Naive thymus-derived CD8-positive, alpha-beta T cell (primary cell): ENCODE results near the gene MCM5. TPM values are rescaled to one million over a fixed set of nuclear protein-coding genes. Genes with fewer than 3 reads are reported as not detected.
"Not testable (repeated sequence)": the region's sequence is repeated elsewhere in the genome, so short reads cannot be mapped to it uniquely, and the experiment has no call there.

Experiments used
- ATAC-seq, 2 donors: fragments of 150-1000 bp; cut with Tn5 transposase in 1 of 2; sonication (Bioruptor Pico), chemical (Tn5 transposase) in 1 of 2; 1 replicate in 1 of 2; 2 replicates in 1 of 2; pipeline ENCODE4 v1.10.0; 2021; ENCODE audit warnings: mild to moderate bottlenecking in 2 of 2, moderate library complexity in 2 of 2
- POLR2A ChIA-PET: fragments of 350-600 bp; sonication (Branson Sonifier 250); formaldehyde crosslinking; loops from one replicate; lab custom pipeline; 2021; ENCODE audit warnings: antibody characterized with exemption; lab: Charles Lee
- DNase-seq, 10 donors: peaks; one replicate each; pipeline versions ENCODE4 v3.0.0 to v3.0.0-alpha.2; 2020 to 2022
- H3K27ac Mint-ChIP-seq, 10 donors: one replicate each; pipeline ENCODE4 v1.8.0; 2020 to 2022; ENCODE audit warnings: mild to moderate bottlenecking in 10 of 10, mixed read lengths in 10 of 10, moderate library complexity in 4 of 10, inconsistent platforms in 1 of 10
- H3K27me3 Mint-ChIP-seq, 5 donors: one replicate each; pipeline ENCODE4 v1.8.0; 2021 to 2022; ENCODE audit warnings: mixed read lengths in 5 of 5
- H3K36me3 Mint-ChIP-seq, 3 donors: one replicate each; pipeline ENCODE4 v1.8.0; 2020 to 2022; ENCODE audit warnings: mixed read lengths in 3 of 3, mild to moderate bottlenecking in 2 of 3, inconsistent platforms in 1 of 3
- H3K4me1 Mint-ChIP-seq, 4 donors: one replicate each; pipeline ENCODE4 v1.8.0; 2021 to 2022; ENCODE audit warnings: mixed read lengths in 4 of 4
- H3K4me3 Mint-ChIP-seq, 10 donors: one replicate each; pipeline ENCODE4 v1.8.0; 2020 to 2022; ENCODE audit warnings: mild to moderate bottlenecking in 10 of 10, mixed read lengths in 10 of 10, moderate library complexity in 6 of 10, inconsistent platforms in 1 of 10
- H3K9me3 Mint-ChIP-seq, 9 donors: one replicate each; pipeline ENCODE4 v1.8.0; 2020 to 2022; ENCODE audit warnings: mixed read lengths in 9 of 9, mild to moderate bottlenecking in 3 of 9, inconsistent platforms in 1 of 9, moderate library complexity in 1 of 9
- polyA plus RNA-seq, 3 donors: library from polyadenylated mRNA; unstranded; fragments of 300-500 nt; fragmentation: Illumina TruSeq; gene quantifications; one replicate each; pipeline ENCODE4 v1.2.3, GENCODE V29; 2021
- total RNA-seq, 8 experiments: library from RNA in 2 of 8; stranded (reverse) in 2 of 8; gene quantifications; one replicate each; pipeline ENCODE4 v1.2.3 and lab custom pipeline; 2021 to 2026

MCM5 gene
- total and polyA plus RNA-seq, 5 experiments from 2014 or later, result 22.3 to 68.1 (median 25.6) TPM

DNA sequence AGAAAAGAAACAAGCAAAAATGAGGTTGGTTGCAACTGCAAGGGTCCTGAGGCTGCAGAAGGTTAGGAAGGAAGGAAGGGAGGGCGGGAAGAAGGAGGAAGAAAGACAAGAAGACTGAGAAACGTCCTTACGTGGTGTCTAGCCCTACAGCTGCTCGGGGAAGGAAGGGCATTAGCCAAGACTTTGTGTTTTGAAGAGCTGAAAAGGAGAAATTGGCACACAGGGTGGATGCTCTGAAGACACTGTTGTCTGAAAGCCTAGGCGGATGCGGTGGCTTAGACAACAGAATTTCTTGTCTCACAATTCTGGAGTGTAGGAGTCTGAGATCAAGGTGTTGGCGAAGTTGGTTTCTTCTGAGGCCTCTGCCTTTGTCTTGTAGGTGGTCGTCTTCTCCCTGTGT is 60.7 kb downstream of the MCM5 start:
- POLR2A ChIA-PET, result no interaction called here
- ATAC-seq (no peak), DNase-seq (no peak)
- Mint-ChIP-seq H3K9me3 (peaks cover 0 to 13% (median 0%) of the 10 kb centered on the region in 9 donors), H3K4me1 (peaks cover 0 to 1% (median 0%) of the 10 kb centered on the region in 4 donors), H3K4me3 (no peak overlapping the region), H3K27ac (peak overlapping the region in 2 of 10 donors; percentile 41 to 67), H3K27me3 (no peaks in the 10 kb centered on the region), H3K36me3 (peaks cover 2 to 6% (median 4%) of the 10 kb centered on the region in 3 donors)

DNA sequence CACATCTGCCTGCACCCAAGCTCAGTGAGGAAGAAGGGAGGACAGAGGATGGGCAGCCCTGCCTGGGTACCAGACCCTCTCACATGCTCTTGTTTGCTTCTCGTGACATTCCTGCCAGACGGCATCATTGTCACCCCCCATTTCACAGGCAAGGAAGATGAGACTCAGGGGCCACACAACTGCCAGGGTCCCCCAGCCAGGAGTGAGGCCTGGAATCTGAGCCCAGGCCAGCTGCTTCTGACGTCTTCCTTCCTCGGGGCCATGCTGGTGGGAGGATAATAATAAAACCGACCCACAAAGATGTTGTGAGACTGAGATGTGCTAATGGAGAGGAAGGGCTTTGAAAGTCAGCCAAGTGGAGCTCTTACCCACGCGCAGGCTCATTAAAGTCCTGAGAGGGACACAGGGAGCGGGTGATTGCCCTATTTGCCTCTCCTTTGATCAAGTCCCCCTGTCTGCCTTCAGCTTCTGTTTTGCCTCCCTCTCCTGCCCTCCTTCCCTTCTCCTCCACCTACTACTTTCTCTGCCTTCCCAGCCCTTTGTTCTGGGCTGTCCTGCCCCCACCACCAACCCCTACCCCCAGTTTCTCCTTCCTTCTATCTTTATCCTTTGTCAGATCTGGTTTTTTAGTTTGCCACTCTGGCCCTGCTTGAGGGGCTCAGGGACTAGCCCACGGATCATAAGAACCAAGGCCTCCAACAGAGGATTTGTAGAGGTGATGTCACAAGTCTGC is 62.7 kb downstream of the MCM5 start:
- Mint-ChIP-seq H3K36me3 (peaks cover 2 to 6% (median 4%) of the 10 kb centered on the region in 3 donors), H3K4me3 (no peak overlapping the region), H3K9me3 (peaks cover 0 to 13% (median 0%) of the 10 kb centered on the region in 9 donors), H3K27ac (no peak overlapping the region), H3K4me1 (peaks cover 0 to 1% (median 0%) of the 10 kb centered on the region in 4 donors), H3K27me3 (no peaks in the 10 kb centered on the region)
- POLR2A ChIA-PET, result no interaction called here
- ATAC-seq (no peak), DNase-seq (no peak)

DNA sequence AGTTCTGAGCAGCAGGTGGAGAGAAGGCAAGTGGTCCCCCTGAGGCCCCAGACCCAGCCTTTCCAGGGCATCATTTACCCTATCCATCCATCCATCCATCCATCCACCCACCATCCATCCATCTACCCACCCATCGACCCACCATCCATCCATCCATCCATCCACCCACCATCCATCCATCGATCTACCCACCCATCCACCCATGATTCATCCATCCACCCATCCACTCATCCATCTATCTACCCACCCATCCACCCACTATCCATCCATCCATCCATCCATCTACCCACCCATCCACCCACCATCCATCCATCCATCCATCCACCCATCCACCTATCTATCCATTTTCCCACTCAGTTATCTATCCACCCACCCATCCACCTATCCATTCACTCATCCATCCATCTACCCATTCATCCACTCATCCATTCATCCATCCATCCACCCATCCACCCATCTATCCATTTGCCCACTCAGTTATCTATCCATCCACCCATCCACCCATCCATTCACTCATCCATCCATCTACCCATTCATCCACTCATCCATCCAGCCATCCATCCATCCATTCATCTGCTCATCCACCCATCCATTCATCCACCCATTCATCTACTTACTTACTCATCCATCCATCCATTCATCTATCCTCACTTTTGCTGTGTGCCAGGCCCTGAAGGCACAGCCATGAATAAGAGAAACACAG is 63.4 kb downstream of the MCM5 start:
- Mint-ChIP-seq H3K9me3 (peaks cover 0 to 13% (median 0%) of the 10 kb centered on the region in 9 donors), H3K27me3 (no peaks in the 10 kb centered on the region), H3K4me3 (no peak overlapping the region), H3K27ac (no peak overlapping the region), H3K4me1 (peaks cover 0 to 1% (median 0%) of the 10 kb centered on the region in 4 donors), H3K36me3 (peaks cover 2 to 6% (median 4%) of the 10 kb centered on the region in 3 donors)
- POLR2A ChIA-PET, result no interaction called here
- ATAC-seq, result no peak
- no peak for DNase-seq

DNA sequence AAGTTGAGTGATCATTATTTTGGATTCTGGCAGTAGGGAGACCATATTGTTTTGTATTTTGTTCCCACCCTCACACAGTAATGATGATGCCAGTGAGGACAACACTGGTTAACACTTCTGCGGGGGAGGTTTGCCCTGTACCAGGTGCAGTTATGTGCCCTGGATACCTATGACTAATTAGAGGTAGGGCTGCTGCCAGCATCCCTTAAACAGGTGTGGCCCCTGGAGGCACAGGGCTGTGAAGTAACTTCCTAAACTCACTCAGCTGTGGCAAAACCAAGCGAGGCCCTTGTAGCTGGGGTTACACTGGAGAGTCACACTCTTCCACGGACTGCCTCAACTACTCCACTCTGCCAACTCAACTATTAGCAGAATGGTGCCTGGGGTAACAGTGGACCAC is 64.5 kb downstream of the MCM5 start:
- Mint-ChIP-seq H3K36me3 (peaks cover 2 to 6% (median 5%) of the 10 kb centered on the region in 3 donors), H3K27ac (no peak overlapping the region), H3K27me3 (peaks cover 0 to 2% (median 0%) of the 10 kb centered on the region in 5 donors), H3K9me3 (peaks cover 0 to 13% (median 0%) of the 10 kb centered on the region in 9 donors), H3K4me1 (peaks cover 0 to 1% (median 0%) of the 10 kb centered on the region in 4 donors), H3K4me3 (no peak overlapping the region)
- POLR2A ChIA-PET, result no interaction called here
- no peak for DNase-seq
- ATAC-seq, result no peak

DNA sequence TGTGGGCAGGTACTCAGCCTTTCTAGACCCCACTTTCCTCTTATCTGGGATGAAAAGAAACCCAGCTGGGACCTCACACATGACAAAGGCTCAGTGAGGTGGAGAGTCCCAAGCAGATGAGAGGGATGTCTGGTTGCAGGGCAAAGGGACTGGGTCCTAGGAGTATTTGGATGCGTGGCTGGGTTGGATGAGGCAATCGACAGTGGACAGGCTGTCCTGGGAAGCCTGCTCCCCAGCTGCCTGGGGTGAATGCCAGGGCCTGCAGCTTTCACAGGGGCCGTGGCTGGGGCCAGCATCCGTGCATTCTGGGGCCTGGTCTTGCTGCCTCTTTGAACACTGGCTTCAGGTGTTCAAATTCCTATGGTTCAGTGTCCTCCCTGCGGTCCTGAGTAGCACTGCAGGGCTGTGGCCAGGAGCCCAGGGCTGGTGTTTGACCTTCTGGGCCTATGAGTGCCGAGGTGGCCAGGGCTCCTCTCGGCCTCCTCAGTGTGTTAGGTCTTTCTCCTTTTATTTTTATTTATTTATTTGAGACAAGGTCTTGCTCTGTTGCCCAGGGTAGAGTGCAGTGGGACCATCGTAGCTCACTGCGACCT is 65.3 kb downstream of the MCM5 start:
- ATAC-seq (no peak), DNase-seq (no peak)
- H3K27ac Mint-ChIP-seq, result no peak overlapping the region
- peaks cover 0 to 4% (median 0%) of the 10 kb centered on the region in 5 donors for H3K27me3 Mint-ChIP-seq
- peaks cover 0 to 1% (median 0%) of the 10 kb centered on the region in 4 donors for H3K4me1 Mint-ChIP-seq
- H3K36me3 Mint-ChIP-seq, result peaks cover 2 to 6% (median 6%) of the 10 kb centered on the region in 3 donors
- POLR2A ChIA-PET, result no interaction called here
- no peak overlapping the region for H3K4me3 Mint-ChIP-seq
- peaks cover 0 to 13% (median 0%) of the 10 kb centered on the region in 9 donors for H3K9me3 Mint-ChIP-seq

DNA sequence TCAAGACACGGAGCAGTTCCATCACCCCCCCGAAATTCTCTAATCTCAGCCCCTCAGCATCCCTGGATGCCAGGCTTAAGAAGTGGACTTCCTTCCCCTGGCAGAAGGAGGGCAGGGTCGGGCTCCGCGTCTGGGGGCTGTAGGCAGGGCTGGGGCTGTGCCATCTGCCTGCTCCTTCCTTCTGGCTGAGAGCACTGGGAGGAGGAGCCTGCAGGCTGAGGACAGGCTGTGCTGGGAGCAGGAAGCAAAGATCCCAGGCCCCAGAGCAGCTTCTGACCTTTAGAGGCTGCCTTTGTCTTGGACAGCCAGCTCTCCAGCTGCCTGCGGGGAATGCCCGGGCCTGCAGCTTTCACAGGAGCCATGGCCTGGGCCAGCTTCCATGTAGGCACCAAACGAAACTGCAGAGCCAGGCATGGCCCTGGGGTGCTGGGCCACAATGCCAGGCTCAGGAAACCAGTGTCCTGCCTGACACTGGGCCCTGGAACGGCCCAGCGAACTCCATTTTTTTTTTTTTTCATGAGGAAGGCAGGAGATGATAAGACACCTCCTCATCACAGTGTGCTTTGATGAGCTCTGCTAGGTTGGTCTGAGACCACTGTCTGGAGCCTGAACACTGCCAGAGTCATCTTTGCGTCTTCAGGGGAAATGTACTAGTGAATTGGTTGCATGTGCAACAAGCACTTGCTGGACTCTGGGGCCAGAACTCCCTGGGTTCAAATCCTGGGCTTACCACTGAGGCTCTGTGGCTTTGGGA is 67.9 kb downstream of the MCM5 start:
- Mint-ChIP-seq H3K36me3 (peaks cover 2 to 16% (median 6%) of the 10 kb centered on the region in 3 donors), H3K4me1 (peaks cover 0 to 1% (median 0%) of the 10 kb centered on the region in 4 donors), H3K27ac (no peak overlapping the region), H3K27me3 (peaks cover 0 to 4% (median 0%) of the 10 kb centered on the region in 5 donors), H3K4me3 (no peak overlapping the region), H3K9me3 (peaks cover 0 to 13% (median 2%) of the 10 kb centered on the region in 9 donors)
- no peak for ATAC-seq
- no peak for DNase-seq
- POLR2A ChIA-PET, result interaction anchor here (0.7 kb wide), 1 partner anchor 53 kb away, joined by 3 read pairs; no protein-coding TSS in a partner anchor

DNA sequence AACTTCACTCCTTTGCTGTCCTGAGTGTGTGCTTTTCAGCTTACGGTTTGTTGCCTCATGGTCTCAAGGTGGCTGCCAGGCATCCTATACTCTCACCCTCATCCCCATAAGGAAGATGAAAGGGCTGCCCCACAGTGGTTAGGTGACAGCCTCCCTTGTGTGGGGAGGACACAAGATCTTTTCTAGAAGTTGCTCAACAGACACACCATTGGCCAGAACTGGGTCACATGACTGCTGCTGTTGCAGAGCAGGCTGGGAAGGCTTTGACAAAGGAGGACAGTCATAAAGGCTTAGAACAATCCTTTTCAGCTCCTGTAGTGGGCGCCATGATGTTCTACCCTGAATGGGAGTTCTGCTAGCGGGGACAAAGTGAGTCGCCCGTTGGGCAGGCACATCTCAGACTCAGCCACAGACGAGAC is 71.0 kb downstream of the MCM5 start:
- POLR2A ChIA-PET, result no interaction called here
- no peak for DNase-seq

DNA sequence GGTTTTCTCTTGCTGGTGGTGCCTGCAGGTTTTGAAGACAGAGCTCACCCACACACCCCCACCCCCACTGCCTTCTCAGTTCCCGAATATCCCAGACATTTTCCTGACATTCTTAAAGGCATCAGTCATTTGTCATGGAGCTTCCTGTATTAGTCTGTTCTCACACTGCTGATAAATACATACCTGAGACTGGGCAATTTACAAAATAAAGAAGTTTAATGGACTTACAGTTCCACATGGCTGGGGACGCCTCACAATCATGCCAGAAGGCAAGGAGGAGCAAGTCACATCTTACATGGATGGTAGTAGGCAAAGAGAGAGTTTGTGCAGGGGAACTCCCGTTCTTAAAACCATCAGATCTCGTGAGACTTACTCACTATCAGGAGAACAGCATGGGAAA is 71.6 kb downstream of the MCM5 start:
- H3K9me3 Mint-ChIP-seq, POLR2A ChIA-PET, H3K27ac Mint-ChIP-seq, H3K4me3 Mint-ChIP-seq, DNase-seq, H3K4me1 Mint-ChIP-seq, ATAC-seq: not testable (repeated sequence)
- peaks cover 0 to 12% (median 0%) of the 10 kb centered on the region in 3 donors for H3K36me3 Mint-ChIP-seq
- peaks cover 2 to 17% (median 9%) of the 10 kb centered on the region in 5 donors for H3K27me3 Mint-ChIP-seq

More for the DNA sequence above, 71.0 kb downstream of the MCM5 start:
- Mint-ChIP-seq H3K27me3 (peaks cover 0 to 10% (median 8%) of the 10 kb centered on the region in 5 donors), H3K36me3 (peaks cover 0 to 12% (median 0%) of the 10 kb centered on the region in 3 donors), H3K4me1 (peaks cover 0 to 7% (median 2%) of the 10 kb centered on the region in 4 donors), H3K4me3 (no peak overlapping the region), H3K27ac (no peak overlapping the region), H3K9me3 (peaks cover 0 to 6% (median 0%) of the 10 kb centered on the region in 9 donors)
- ATAC-seq, result no peak

DNA sequence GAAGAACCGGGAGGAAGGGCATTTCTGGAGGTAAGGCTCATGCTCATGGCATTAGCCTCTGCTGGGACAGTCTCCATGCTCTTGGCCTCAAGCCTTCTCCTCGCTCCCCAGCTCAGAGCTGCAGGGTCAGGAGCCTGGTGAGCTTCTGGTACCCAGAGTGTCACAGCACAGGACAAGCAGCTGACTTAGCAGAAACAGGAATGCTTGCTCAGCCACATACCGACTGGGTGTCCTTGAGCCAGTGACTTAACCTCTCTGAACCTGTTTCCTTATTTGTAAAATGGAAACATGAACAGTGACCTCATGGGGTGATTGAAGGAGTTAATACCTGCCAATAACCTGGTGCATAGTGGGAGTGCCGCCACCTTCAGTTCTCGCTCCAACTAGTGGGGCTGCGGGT is 72.5 kb downstream of the MCM5 start:
- Mint-ChIP-seq H3K27me3 (peaks cover 5 to 24% (median 10%) of the 10 kb centered on the region in 5 donors), H3K4me3 (no peak overlapping the region), H3K36me3 (peaks cover 0 to 12% (median 0%) of the 10 kb centered on the region in 3 donors), H3K9me3 (peaks cover 0 to 6% (median 0%) of the 10 kb centered on the region in 9 donors), H3K27ac (no peak overlapping the region), H3K4me1 (peaks cover 0 to 7% (median 2%) of the 10 kb centered on the region in 4 donors)
- POLR2A ChIA-PET, result no interaction called here
- ATAC-seq (no peak), DNase-seq (no peak)

DNA sequence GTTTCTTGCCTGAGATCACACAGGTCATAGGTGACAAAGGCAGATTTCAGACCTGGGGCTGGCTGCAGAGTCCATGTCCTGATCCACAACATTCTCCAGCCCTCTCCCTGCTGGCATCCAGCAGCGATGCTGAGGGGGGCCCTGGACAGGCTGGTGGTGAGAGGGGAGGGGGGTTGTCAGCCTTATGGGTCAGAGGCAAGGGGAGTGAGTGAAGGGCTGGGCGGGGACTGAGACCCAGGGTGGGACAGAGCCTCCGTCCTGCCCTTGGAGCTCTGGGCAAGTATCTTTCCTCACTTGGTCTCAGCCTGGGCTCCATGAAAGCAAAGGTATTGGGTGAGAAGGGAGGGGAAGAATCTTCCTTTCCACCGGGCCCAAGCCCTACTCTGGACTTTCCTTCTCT is 74.0 kb downstream of the MCM5 start:
- no peak for DNase-seq
- Mint-ChIP-seq H3K4me3 (no peak overlapping the region), H3K27me3 (peaks cover 11 to 38% (median 24%) of the 10 kb centered on the region in 5 donors), H3K36me3 (peaks cover 0 to 12% (median 0%) of the 10 kb centered on the region in 3 donors), H3K4me1 (peaks cover 0 to 16% (median 3%) of the 10 kb centered on the region in 4 donors), H3K27ac (no peak overlapping the region), H3K9me3 (peaks cover 0 to 6% (median 0%) of the 10 kb centered on the region in 9 donors)
- POLR2A ChIA-PET, result interaction anchor here (0.6 kb wide), 1 partner anchor 54 kb away, joined by 3 read pairs; no protein-coding TSS in a partner anchor
- no peak for ATAC-seq
